GM12878 (cell line): ENCODE measurements around the gene TMEM198. TPM values are rescaled to one million over a fixed set of nuclear protein-coding genes. Genes with fewer than 3 reads are reported as not detected.

Experiments
- ATF7 ChIP-seq: fragments of 450-650 bp; IDR thresholded peaks from 2 replicates; pipeline ENCODE4 v1.6.1; 2016; ENCODE audit warnings: low read depth, mild to moderate bottlenecking
- BRCA1 ChIP-seq: IDR thresholded peaks from 2 replicates; pipeline ENCODE4 v1.6.1; 2011; ENCODE audit warnings: low read depth, low read length, improper control_type of control experiment
- CBX3 ChIP-seq: fragments of 200-600 bp; sonication (generic); IDR thresholded peaks from 2 replicates; pipeline ENCODE4 v1.6.1; 2016; ENCODE audit warnings: low read depth, borderline replicate concordance
- CHD4 ChIP-seq: fragments of 200-600 bp; sonication (generic); IDR thresholded peaks from 2 replicates; pipeline ENCODE4 v1.6.1; 2016; ENCODE audit warnings: mild to moderate bottlenecking
- EED ChIP-seq: sonication (generic); IDR thresholded peaks from 2 replicates; pipeline ENCODE4 v1.6.1; 2016; ENCODE audit warnings: antibody characterized with exemption, low read depth
- ETV6 ChIP-seq, 2 experiments: fragments of 450-650 bp in 1 of 2; IDR thresholded peaks in 1 of 2; conservative IDR thresholded peaks in 1 of 2; 2 replicates each; pipeline ENCODE4 v1.6.1; 2014; ENCODE audit warnings: antibody characterized with exemption in 1 of 2, borderline replicate concordance in 1 of 2, low read depth in 1 of 2, mild to moderate bottlenecking in 1 of 2, moderate library complexity in 1 of 2
- EZH2 ChIP-seq: IDR thresholded peaks from 2 replicates; pipeline ENCODE4 v1.6.1; 2012; ENCODE audit warnings: low read depth, mild to moderate bottlenecking, control low read depth, inconsistent platforms, low read length, borderline replicate concordance; ENCODE audit not compliant: control insufficient read depth
- FOXM1 ChIP-seq: IDR thresholded peaks from 2 replicates; pipeline ENCODE4 v1.6.1; 2012; ENCODE audit warnings: low read depth, mild to moderate bottlenecking, inconsistent platforms, low read length, moderate library complexity
- HCFC1 ChIP-seq: fragments of 150-350 bp; IDR thresholded peaks from 2 replicates; pipeline ENCODE4 v1.6.1; 2014; ENCODE audit warnings: low read length
- IKZF1 ChIP-seq: fragments of 450-650 bp; conservative IDR thresholded peaks from 2 replicates; pipeline ENCODE4 v1.6.1; 2017; ENCODE audit warnings: antibody characterized with exemption, mild to moderate bottlenecking
- JUNB ChIP-seq: IDR thresholded peaks from 2 replicates; pipeline ENCODE4 v1.6.1; 2016; ENCODE audit warnings: antibody characterized with exemption, mild to moderate bottlenecking
- KDM1A ChIP-seq: fragments of 200-600 bp; sonication (generic); IDR thresholded peaks from 2 replicates; pipeline ENCODE4 v1.6.1; 2016; ENCODE audit warnings: borderline replicate concordance
- KLF5 ChIP-seq: fragments of 450-650 bp; IDR thresholded peaks from 2 replicates; pipeline ENCODE4 v1.6.1; 2014; ENCODE audit warnings: mild to moderate bottlenecking; ENCODE audit not compliant: partially characterized antibody
- MXI1 ChIP-seq: fragments of 150-350 bp; IDR thresholded peaks from 2 replicates; pipeline ENCODE4 v1.6.1; 2011; ENCODE audit warnings: low read depth, mild to moderate bottlenecking, inconsistent platforms, low read length, improper control_type of control experiment
- MYC ChIP-seq: IDR thresholded peaks from 2 replicates; pipeline ENCODE4 v1.6.1; 2011; ENCODE audit warnings: mild to moderate bottlenecking, low read length, moderate library complexity, inconsistent platforms; ENCODE audit not compliant: insufficient read depth, insufficient replicate concordance, insufficient read length, severe bottlenecking
- NR2C1 ChIP-seq: fragments of 450-650 bp; IDR thresholded peaks from 2 replicates; pipeline ENCODE4 v1.6.1; 2017; ENCODE audit warnings: antibody characterized with exemption, mild to moderate bottlenecking, moderate library complexity
- POLR2A ChIP-seq: IDR thresholded peaks from 2 replicates; pipeline ENCODE4 v1.6.1; 2011; ENCODE audit warnings: low read depth, mild to moderate bottlenecking, low read length
- RBBP5 ChIP-seq: fragments of 200-600 bp; sonication (generic); conservative IDR thresholded peaks from 2 replicates; pipeline ENCODE4 v1.6.1; 2016
- SMARCA5 ChIP-seq: fragments of 450-650 bp; IDR thresholded peaks from 2 replicates; pipeline ENCODE4 v1.6.1; 2017; ENCODE audit warnings: mild to moderate bottlenecking
- STAT3 ChIP-seq: IDR thresholded peaks from 2 replicates; pipeline ENCODE4 v1.6.1; 2011; ENCODE audit warnings: low read depth, low read length, improper control_type of control experiment
- polyA plus RNA-seq, 11 experiments: library from polyadenylated mRNA; depleted of rRNA in 4 of 11; unstranded in 6 of 11; stranded (reverse) in 5 of 11; fragments of >200 nt; fragmentation: Nextera tagmentation in 4 of 11; fragmentation: Illumina TruSeq in 1 of 11; extraction: Ambion mirVana in 4 of 11; extraction: Trizol in 1 of 11; gene quantifications; 1 replicate in 1 of 11; 2 replicates in 10 of 11; pipeline versions ENCODE4 v1.2.1 to v1.2.3, GENCODE V29; 2011 to 2016; ENCODE audit warnings: inconsistent platforms in 2 of 11, missing spikeins in 2 of 11, low read depth in 1 of 11
- total RNA-seq, 4 experiments: library from RNA; depleted of rRNA in 3 of 4; stranded (reverse); fragments of >200 nt in 3 of 4; fragmentation: Illumina TruSeq in 1 of 4; extraction: Trizol in 1 of 4; gene quantifications; 2 replicates each; pipeline versions ENCODE4 v1.2.1 to v1.2.3, GENCODE V29; 2013 to 2021
- TF ChIP-seq, protein P1 (sequence below): IDR thresholded peaks from 2 replicates; pipeline ENCODE4 v1.6.1; 2011; ENCODE audit warnings: mild to moderate bottlenecking, low read depth, low read length, moderate library complexity; ENCODE audit not compliant: insufficient replicate concordance
- TF ChIP-seq, protein P2 (sequence below): fragments of 450-650 bp; IDR thresholded peaks from 2 replicates; pipeline ENCODE4 v1.6.1; 2014; ENCODE audit warnings: mild to moderate bottlenecking
- TF ChIP-seq, protein P3 (sequence below): IDR thresholded peaks from 2 replicates; pipeline ENCODE4 v1.6.1; 2012; ENCODE audit warnings: low read depth, low read length, improper control_type of control experiment
- TF ChIP-seq, protein P4 (sequence below): fragments of 450-650 bp; IDR thresholded peaks from 2 replicates; pipeline ENCODE4 v1.6.1; 2016; ENCODE audit warnings: mild to moderate bottlenecking
- TF ChIP-seq, protein P5 (sequence below): fragments of 450-650 bp; formaldehyde crosslinking; IDR thresholded peaks from 2 replicates; pipeline ENCODE4 v1.4.0; 2022; ENCODE audit warnings: mild to moderate bottlenecking, moderate library complexity

TMEM198 gene
- total and polyA plus RNA-seq, 10 of the 15 experiments (the other 5 are each of a cell fraction or from before 2014, with no cell fraction given): 0.16 to 1.2 (median 0.65) TPM; not detected in 2

DNA sequence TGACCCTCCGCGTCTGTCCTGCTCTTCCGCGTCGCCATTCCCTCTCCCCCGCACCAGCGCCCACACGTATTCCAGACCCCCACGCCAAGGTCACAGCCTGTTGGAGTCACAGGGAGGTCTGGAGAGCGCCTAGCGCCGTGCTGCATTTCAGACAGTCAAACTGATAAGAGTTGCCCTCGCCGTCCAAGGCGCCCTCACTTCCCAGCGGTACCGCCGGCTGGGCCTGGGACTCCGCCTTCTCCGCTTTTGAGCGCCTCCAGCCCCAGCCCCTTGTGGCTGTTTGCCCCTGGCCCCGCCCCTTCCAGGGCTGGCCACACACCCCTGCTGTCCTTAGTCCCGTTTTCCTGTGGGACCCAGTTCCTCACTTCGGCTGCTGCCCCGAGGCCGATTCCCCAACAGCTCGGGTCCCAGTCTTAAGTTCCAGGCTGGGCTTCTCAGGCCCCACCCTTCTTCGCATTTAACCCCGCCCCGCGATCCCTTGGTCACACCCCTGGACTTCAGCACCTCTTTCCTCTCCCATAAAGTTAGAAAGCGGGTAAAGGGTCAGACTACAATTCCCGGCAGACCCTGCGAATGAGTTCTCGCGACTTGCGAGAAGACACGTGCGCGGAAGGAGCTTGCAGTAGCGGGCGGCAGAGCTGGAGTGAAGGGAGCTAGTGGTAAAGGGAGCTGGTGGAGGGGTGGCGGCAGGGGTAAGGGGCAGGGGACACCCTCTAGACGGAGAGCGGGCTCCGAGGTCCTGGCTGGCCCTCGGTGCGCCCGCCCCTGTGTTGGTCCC lies 45.4 kb upstream of the TMEM198 start, which contains the start of gene GMPPA (continued):
- peak; percentile 92; the same call in 1 of the 2 replicates for TF ChIP-seq MXI1
- TF ChIP-seq, protein P1, sequence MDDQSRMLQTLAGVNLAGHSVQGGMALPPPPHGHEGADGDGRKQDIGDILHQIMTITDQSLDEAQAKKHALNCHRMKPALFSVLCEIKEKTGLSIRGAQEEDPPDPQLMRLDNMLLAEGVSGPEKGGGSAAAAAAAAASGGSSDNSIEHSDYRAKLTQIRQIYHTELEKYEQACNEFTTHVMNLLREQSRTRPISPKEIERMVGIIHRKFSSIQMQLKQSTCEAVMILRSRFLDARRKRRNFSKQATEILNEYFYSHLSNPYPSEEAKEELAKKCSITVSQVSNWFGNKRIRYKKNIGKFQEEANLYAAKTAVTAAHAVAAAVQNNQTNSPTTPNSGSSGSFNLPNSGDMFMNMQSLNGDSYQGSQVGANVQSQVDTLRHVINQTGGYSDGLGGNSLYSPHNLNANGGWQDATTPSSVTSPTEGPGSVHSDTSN: no peak
- TF ChIP-seq ETV6 (conservative IDR thresholded peaks at IDR 0.05 in 1 of 2, IDR thresholded peaks at IDR 0.05 in 1 of 2; ENCODE audit: borderline replicate concordance in 1 of 2, low read depth in 1 of 2): no peak
- TF ChIP-seq SMARCA5: no peak
- no peak for TF ChIP-seq JUNB
- TF ChIP-seq MYC: no peak
- TF ChIP-seq, protein P2, sequence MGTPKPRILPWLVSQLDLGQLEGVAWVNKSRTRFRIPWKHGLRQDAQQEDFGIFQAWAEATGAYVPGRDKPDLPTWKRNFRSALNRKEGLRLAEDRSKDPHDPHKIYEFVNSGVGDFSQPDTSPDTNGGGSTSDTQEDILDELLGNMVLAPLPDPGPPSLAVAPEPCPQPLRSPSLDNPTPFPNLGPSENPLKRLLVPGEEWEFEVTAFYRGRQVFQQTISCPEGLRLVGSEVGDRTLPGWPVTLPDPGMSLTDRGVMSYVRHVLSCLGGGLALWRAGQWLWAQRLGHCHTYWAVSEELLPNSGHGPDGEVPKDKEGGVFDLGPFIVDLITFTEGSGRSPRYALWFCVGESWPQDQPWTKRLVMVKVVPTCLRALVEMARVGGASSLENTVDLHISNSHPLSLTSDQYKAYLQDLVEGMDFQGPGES: no peak
- TF ChIP-seq POLR2A: peak; percentile 92
- TF ChIP-seq KLF5: no peak
- TF ChIP-seq, protein P3, sequence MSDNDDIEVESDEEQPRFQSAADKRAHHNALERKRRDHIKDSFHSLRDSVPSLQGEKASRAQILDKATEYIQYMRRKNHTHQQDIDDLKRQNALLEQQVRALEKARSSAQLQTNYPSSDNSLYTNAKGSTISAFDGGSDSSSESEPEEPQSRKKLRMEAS: peak; percentile 77
- peak; percentile 90 for TF ChIP-seq BRCA1
- TF ChIP-seq STAT3: no peak
- TF ChIP-seq ATF7: no peak
- no peak for TF ChIP-seq EZH2
- no peak for TF ChIP-seq CHD4
- no peak for TF ChIP-seq KDM1A
- TF ChIP-seq CBX3: no peak
- TF ChIP-seq NR2C1: peak; percentile 60
- peak; percentile 95 for TF ChIP-seq HCFC1
- no peak for TF ChIP-seq EED
- TF ChIP-seq IKZF1: peak; percentile 47; the same call in 1 of the 2 replicates
- no peak for TF ChIP-seq FOXM1
- TF ChIP-seq, protein P4, sequence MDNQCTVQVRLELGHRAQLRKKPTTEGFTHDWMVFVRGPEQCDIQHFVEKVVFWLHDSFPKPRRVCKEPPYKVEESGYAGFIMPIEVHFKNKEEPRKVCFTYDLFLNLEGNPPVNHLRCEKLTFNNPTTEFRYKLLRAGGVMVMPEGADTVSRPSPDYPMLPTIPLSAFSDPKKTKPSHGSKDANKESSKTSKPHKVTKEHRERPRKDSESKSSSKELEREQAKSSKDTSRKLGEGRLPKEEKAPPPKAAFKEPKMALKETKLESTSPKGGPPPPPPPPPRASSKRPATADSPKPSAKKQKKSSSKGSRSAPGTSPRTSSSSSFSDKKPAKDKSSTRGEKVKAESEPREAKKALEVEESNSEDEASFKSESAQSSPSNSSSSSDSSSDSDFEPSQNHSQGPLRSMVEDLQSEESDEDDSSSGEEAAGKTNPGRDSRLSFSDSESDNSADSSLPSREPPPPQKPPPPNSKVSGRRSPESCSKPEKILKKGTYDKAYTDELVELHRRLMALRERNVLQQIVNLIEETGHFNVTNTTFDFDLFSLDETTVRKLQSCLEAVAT: no peak
- TF ChIP-seq, protein P5, sequence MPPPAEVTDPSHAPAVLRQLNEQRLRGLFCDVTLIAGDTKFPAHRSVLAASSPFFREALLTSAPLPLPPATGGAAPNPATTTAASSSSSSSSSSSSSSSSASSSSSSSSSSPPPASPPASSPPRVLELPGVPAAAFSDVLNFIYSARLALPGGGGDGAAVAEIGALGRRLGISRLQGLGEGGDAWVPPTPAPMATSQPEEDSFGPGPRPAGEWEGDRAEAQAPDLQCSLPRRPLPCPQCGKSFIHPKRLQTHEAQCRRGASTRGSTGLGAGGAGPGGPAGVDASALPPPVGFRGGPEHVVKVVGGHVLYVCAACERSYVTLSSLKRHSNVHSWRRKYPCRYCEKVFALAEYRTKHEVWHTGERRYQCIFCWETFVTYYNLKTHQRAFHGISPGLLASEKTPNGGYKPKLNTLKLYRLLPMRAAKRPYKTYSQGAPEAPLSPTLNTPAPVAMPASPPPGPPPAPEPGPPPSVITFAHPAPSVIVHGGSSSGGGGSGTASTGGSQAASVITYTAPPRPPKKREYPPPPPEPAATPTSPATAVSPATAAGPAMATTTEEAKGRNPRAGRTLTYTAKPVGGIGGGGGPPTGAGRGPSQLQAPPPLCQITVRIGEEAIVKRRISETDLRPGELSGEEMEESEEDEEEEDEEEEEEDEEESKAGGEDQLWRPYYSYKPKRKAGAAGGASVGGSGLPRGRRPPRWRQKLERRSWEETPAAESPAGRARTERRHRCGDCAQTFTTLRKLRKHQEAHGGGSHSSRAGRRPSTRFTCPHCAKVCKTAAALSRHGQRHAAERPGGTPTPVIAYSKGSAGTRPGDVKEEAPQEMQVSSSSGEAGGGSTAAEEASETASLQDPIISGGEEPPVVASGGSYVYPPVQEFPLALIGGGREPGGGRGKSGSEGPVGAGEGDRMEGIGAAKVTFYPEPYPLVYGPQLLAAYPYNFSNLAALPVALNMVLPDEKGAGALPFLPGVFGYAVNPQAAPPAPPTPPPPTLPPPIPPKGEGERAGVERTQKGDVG (CRISPR knock-in tag): no peak
- no peak for TF ChIP-seq RBBP5
